Neural progenitor cell (in vitro differentiated cells): ENCODE results near the gene EXD3.

Experiments used
- CTCF ChIP-seq: fragments of 200-600 bp; sonication (generic); IDR thresholded peaks from 2 replicates; pipeline ENCODE4 v1.5.1; 2017; ENCODE audit warnings: antibody characterized with exemption, mild to moderate bottlenecking
- EZH2 ChIP-seq: fragments of 200-600 bp; sonication (generic); IDR thresholded peaks from 2 replicates; pipeline ENCODE4 v1.6.1; 2017; ENCODE audit warnings: antibody characterized with exemption, mild to moderate bottlenecking, moderate library complexity
- EZH2phosphoT487 ChIP-seq: fragments of 200-600 bp; sonication (generic); IDR thresholded peaks from 2 replicates; pipeline ENCODE4 v1.6.1; 2017; ENCODE audit warnings: antibody characterized with exemption

DNA sequence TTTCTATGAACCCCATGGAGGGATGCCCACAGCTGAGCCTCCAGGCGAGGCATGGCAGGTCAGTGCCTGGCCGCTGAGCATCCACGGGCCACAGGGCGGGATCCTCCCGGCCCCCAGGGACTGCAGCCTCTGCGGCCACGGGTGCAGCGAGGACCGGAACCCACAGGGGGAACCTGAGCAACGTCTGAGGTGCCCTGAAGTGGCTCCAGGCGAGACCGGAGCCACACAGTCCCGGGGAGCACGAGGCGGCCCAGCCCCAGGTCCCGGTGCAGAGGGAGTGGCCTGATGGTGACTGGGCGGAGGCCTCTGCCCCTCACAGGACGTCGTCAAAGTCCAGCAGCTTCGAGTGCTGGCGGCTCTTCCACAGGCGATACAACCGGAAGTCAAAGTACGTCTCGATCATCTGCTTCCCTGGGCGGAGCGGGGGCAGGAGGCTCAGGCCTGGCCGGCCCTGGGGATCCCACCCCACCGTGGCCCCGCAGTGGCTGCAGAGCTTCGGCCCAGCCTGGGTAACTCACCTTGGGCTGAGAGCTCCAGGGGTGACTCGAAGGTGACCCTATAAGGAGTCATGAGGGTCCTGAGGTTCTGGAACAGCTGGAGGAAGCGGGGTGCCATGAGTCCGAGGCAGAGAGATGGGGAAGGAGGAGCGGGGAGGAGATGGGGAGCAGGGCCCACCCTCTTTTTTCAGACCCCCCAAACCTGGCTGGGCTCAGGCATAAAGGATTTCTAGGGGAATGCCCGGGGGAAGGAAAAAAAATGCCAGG is 26.3 kb upstream of the EXD3 start:
- TF ChIP-seq CTCF (no peak), EZH2phosphoT487 (no peak), EZH2 (no peak)
